Right lobe of liver (tissue), 4 donors: Measurements from ENCODE around the gene CFAP46.

Source experiments
- CTCF ChIP-seq, 4 donors: fragments of 200-600 bp in 3 of 4; fragments of 450-650 bp in 1 of 4; IDR thresholded peaks; one replicate each; pipeline versions ENCODE4 v1.5.1 to v1.8.0; 2016 to 2022; ENCODE audit warnings: antibody characterized with exemption in 4 of 4, mild to moderate bottlenecking in 2 of 4
- POLR2A ChIP-seq: fragments of 450-650 bp; IDR thresholded peaks from one replicate; pipeline ENCODE4 v1.6.1; 2017; ENCODE audit warnings: antibody characterized with exemption, mild to moderate bottlenecking
- donor health status: DM: no; HTN: no; CAD: no.
- donor health status: DM: no; HTN: no; CAD: no.
- donor health status: DM: no; HTN: yes; CAD: no.

- no peak for TF ChIP-seq POLR2A
- no peak for TF ChIP-seq CTCF (IDR thresholded peaks at IDR 0.05)
Measured at GRCh38 chr10:132901351-132901750, 41.0 kb downstream of the CFAP46 start.
